C4-2B (cell line): ENCODE results near the gene PNCK.

ENCODE experiments used
- H3K27ac ChIP-seq: fragments of 450-650 bp; 2 replicates; pipeline ENCODE4 v1.5.1; 2017
- ZFX ChIP-seq: fragments of 450-650 bp; IDR thresholded peaks from 2 replicates; pipeline ENCODE4 v1.6.1; 2017
- TF ChIP-seq, protein P1 (sequence below): fragments of 450-650 bp; conservative IDR thresholded peaks from 2 replicates; pipeline ENCODE4 v1.5.1; 2017; ENCODE audit warnings: mild to moderate bottlenecking

PNCK gene

GRCh38 chrX:153636716-153637115, 36.9 kb downstream of the PNCK start:
- H3K27ac ChIP-seq, result no peak overlapping the region
- TF ChIP-seq ZFX, result no peak
- TF ChIP-seq, protein P1, sequence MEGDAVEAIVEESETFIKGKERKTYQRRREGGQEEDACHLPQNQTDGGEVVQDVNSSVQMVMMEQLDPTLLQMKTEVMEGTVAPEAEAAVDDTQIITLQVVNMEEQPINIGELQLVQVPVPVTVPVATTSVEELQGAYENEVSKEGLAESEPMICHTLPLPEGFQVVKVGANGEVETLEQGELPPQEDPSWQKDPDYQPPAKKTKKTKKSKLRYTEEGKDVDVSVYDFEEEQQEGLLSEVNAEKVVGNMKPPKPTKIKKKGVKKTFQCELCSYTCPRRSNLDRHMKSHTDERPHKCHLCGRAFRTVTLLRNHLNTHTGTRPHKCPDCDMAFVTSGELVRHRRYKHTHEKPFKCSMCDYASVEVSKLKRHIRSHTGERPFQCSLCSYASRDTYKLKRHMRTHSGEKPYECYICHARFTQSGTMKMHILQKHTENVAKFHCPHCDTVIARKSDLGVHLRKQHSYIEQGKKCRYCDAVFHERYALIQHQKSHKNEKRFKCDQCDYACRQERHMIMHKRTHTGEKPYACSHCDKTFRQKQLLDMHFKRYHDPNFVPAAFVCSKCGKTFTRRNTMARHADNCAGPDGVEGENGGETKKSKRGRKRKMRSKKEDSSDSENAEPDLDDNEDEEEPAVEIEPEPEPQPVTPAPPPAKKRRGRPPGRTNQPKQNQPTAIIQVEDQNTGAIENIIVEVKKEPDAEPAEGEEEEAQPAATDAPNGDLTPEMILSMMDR, result no peak

GRCh38 chrX:153635788-153636668, 37.6 kb downstream of the PNCK start:
- no peak overlapping the region for H3K27ac ChIP-seq
- no peak for TF ChIP-seq ZFX
- TF ChIP-seq, protein P1, result no peak

DNA sequence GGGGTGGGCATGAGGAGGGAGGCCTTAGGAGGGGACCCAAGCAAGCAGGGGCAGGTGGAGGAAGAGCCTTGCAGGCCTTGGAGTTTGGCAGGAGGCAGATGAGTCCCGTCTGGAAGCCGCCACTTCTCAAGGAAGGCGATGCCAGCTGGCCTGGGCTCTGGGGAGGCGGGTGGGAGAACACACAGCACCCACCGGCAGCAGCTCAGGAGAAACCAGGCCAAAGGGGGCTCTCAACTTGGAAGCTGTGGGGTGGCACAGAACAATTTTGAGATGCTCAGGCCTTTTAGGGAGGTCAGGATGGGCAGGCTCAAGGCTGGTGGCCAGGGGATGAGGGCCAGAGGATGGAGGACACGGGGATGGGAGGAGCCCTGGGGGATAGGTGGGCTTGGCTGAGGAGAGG, 38.2 kb downstream of the PNCK start:
- no peak overlapping the region for H3K27ac ChIP-seq
- no peak for TF ChIP-seq ZFX
- TF ChIP-seq, protein P1, result no peak

DNA sequence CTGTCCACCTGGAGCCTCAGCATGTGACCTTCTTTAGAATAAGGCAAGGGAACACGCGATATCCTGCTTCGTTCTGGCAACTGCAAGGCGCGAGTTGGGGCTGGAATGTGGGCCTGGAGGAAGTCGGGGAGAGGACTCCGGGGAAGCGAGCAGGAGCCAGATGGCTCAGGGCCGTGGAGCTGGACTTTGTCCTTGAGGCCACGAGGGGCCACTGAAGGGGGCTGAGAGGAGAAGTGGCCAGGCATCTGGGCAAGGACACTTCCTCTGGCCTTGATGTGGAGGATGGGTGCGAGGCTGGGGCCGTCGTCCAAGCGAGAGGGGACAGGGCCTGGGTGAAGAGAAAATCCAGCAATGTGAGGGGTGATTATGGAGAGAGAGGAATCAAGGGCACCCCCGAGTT, 38.8 kb downstream of the PNCK start:
- no peak overlapping the region for H3K27ac ChIP-seq

DNA sequence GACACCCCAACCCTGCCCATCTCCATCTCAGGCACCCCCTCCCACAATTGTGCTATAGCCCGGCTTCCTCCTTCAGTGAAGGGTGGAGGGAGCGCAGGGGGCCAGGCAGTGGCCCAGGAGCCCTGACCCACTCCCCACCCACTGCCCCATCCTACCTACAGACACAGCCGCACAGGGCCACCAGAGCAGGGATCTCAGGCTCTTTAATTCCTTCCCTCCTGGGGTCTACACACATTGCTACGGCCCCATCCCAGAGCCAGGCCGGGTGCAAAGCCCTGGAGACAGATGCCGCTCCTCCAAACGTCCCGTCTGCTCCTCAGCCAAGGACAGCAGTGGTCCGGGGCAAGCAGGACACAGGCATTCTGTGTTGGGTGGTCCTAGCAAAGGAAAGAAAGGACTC, 39.4 kb downstream of the PNCK start:
- no peak overlapping the region for H3K27ac ChIP-seq
- TF ChIP-seq, protein P1, result no peak
- TF ChIP-seq ZFX, result no peak

More for the DNA sequence above, 38.8 kb downstream of the PNCK start:
- TF ChIP-seq ZFX, result no peak
- TF ChIP-seq, protein P1, result no peak

DNA sequence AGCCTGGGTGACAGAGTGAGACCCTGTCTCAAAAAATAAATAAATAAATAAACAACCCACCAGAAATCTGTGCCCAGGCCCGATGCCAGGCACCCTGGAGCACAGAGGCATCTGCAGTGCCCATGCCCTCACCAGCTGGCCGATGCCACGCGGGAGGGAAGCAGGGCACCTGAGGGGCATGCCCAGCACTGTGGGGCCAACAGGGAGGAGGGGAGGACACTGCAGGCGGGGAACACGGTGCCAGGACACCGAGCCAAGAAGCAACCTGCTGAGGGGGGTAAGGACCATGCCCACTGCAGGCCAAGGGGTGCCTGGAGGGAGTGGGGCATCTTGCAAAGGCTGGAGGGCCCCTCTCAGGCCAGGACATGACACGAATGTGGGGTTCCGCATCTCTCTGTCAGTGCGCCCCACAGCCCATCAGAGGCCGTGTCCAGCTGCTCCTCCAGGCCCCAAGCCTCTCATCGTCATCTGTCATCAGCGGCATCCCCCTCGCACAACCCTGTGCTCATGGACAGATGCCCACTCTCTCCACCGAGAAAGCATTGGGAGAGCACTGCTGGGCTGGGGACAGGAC, 39.9 kb downstream of the PNCK start:
- TF ChIP-seq, protein P1, result no peak
- no peak for TF ChIP-seq ZFX
- H3K27ac ChIP-seq, result no peak overlapping the region

- TF ChIP-seq, protein P1, result no peak
- TF ChIP-seq ZFX, result no peak
- no peak overlapping the region for H3K27ac ChIP-seq
Observed at GRCh38 chrX:153633048-153633447, 40.6 kb downstream of the PNCK start.
